CD4-positive, alpha-beta memory T cell (primary cell): ENCODE measurements around the gene COL27A1. TPM values are rescaled to one million over a fixed set of nuclear protein-coding genes. Genes with fewer than 3 reads are reported as not detected.

ENCODE experiments used
- CTCF ChIA-PET: fragments of 350-600 bp; sonication (Branson Sonifier 250); formaldehyde crosslinking; loops from one replicate; lab custom pipeline; 2021; ENCODE audit warnings: inconsistent platforms; ENCODE audit not compliant: partially characterized antibody; lab: Charles Lee
- POLR2A ChIA-PET: fragments of 350-600 bp; sonication (Branson Sonifier 250); formaldehyde crosslinking; loops from one replicate; lab custom pipeline; 2021; ENCODE audit not compliant: partially characterized antibody; lab: Charles Lee
- DNase-seq, 5 donors: peaks; one replicate each; pipeline versions ENCODE4 v3.0.0 to v3.0.0-alpha.2; 2020 to 2022; ENCODE audit warnings: mixed read lengths in 1 of 5
- H3K27ac ChIP-seq: one replicate; pipeline ENCODE4 v1.7.0; 2013; ENCODE audit warnings: low read depth, low read length
- H3K27me3 ChIP-seq: 2 replicates; pipeline ENCODE4 v1.7.0; 2013; ENCODE audit warnings: mild to moderate bottlenecking, low read length, moderate library complexity; ENCODE audit not compliant: insufficient read depth
- H3K36me3 ChIP-seq: 2 replicates; pipeline ENCODE4 v1.7.0; 2013; ENCODE audit warnings: mild to moderate bottlenecking, low read length, moderate library complexity; ENCODE audit not compliant: insufficient read depth
- H3K4me1 ChIP-seq: 2 replicates; pipeline ENCODE4 v1.7.0; 2013; ENCODE audit warnings: mild to moderate bottlenecking, low read length, moderate library complexity; ENCODE audit not compliant: insufficient read depth
- H3K4me3 ChIP-seq, 2 donors: one replicate each; pipeline ENCODE4 v1.7.0; 2013; ENCODE audit warnings: low read length in 2 of 2, mild to moderate bottlenecking in 1 of 2
- H3K9me3 ChIP-seq, 2 donors: one replicate each; pipeline ENCODE4 v1.7.0; 2013; ENCODE audit warnings: low read length in 2 of 2, control low read depth in 1 of 2; ENCODE audit not compliant: control insufficient read depth in 1 of 2
- H3K27ac Mint-ChIP-seq, 7 donors: one replicate each; pipeline ENCODE4 v1.8.0; 2020 to 2021; ENCODE audit warnings: mixed read lengths in 7 of 7, mild to moderate bottlenecking in 6 of 7, inconsistent platforms in 3 of 7, moderate library complexity in 3 of 7
- H3K27me3 Mint-ChIP-seq, 2 donors: one replicate each; pipeline ENCODE4 v1.8.0; 2020 to 2021; ENCODE audit warnings: mixed read lengths in 2 of 2
- H3K36me3 Mint-ChIP-seq, 2 donors: one replicate each; pipeline ENCODE4 v1.8.0; 2020 to 2021; ENCODE audit warnings: mixed read lengths in 2 of 2, inconsistent platforms in 1 of 2, mild to moderate bottlenecking in 1 of 2
- H3K4me1 Mint-ChIP-seq, 4 donors: one replicate each; pipeline ENCODE4 v1.8.0; 2020 to 2021; ENCODE audit warnings: mixed read lengths in 4 of 4, mild to moderate bottlenecking in 1 of 4
- H3K4me3 Mint-ChIP-seq, 8 donors: one replicate each; pipeline ENCODE4 v1.8.0; 2020 to 2021; ENCODE audit warnings: mixed read lengths in 8 of 8, mild to moderate bottlenecking in 7 of 8, moderate library complexity in 6 of 8, inconsistent platforms in 3 of 8
- H3K9me3 Mint-ChIP-seq, 8 donors: one replicate each; pipeline ENCODE4 v1.8.0; 2020 to 2021; ENCODE audit warnings: mixed read lengths in 8 of 8, mild to moderate bottlenecking in 5 of 8, inconsistent platforms in 3 of 8, moderate library complexity in 1 of 8
- intact Hi-C: fragments of 100-400 bp; cut with micrococcal nuclease; formaldehyde crosslinking; loops from one replicate; pipeline ENCODE4 v1.15.1; 2023
- polyA plus RNA-seq, 2 donors: library from polyadenylated mRNA; unstranded; fragments of 300-500 nt; fragmentation: Illumina TruSeq; gene quantifications; one replicate each; pipeline ENCODE4 v1.2.3, GENCODE V29; 2021
- total RNA-seq, 2 experiments: library from RNA; stranded (reverse); gene quantifications; one replicate each; pipeline ENCODE4 v1.2.3, GENCODE V29; 2021

COL27A1 gene
- total and polyA plus RNA-seq, 4 experiments from 2014 or later, result 1.3 TPM; not detected in 2

DNA sequence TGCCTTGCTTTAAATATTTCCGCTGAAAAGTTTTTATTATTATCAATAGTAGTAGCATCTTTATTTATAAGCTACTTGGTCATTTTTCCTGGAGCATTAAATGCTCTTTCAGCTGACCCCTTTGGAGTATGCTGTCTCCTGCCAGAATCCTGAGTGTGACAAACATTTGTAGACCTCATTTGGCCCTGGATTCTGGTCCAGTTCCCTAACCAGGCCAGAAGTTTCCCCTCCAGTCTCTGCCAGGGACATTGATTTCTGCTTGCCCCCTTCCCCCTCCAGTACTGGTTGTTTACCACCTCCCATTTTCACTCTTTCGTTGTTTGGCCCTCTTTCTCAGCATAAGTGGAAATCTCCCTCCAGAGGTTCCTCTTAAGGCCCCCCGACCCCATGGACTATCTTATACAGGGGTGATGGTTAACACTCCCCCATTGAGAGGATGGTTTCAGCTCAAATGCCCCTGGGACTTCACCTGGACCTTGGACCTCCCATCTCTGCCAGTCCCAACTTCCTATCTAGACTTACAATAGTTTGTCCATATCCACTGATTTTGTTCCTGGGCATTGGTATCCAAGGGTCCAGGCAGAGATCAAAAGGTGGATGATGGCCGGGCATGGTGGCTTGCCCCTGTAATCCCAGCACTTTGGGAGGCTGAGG lies 24.6 kb upstream of the COL27A1 start:
- DNase-seq, result no peak
- Mint-ChIP-seq H3K4me1 (no peaks in the 10 kb centered on the region), H3K9me3 (peaks cover 0 to 16% (median 12%) of the 10 kb centered on the region in 8 donors), H3K27ac (no peak overlapping the region), H3K36me3 (no peaks in the 10 kb centered on the region), H3K4me3 (no peak overlapping the region), H3K27me3 (peaks cover 16 to 21% of the 10 kb centered on the region in 2 donors)
- ChIA-PET CTCF (no interaction called here), POLR2A (no interaction called here)
- Histone ChIP-seq H3K27me3 (no peaks in the 10 kb centered on the region), H3K27ac (no peak overlapping the region), H3K4me3 (no peak overlapping the region), H3K9me3 (peaks cover 0 to 4% of the 10 kb centered on the region in 2 donors), H3K36me3 (no peaks in the 10 kb centered on the region), H3K4me1 (no peaks in the 10 kb centered on the region)
- intact Hi-C loops, result no loop called here

DNA sequence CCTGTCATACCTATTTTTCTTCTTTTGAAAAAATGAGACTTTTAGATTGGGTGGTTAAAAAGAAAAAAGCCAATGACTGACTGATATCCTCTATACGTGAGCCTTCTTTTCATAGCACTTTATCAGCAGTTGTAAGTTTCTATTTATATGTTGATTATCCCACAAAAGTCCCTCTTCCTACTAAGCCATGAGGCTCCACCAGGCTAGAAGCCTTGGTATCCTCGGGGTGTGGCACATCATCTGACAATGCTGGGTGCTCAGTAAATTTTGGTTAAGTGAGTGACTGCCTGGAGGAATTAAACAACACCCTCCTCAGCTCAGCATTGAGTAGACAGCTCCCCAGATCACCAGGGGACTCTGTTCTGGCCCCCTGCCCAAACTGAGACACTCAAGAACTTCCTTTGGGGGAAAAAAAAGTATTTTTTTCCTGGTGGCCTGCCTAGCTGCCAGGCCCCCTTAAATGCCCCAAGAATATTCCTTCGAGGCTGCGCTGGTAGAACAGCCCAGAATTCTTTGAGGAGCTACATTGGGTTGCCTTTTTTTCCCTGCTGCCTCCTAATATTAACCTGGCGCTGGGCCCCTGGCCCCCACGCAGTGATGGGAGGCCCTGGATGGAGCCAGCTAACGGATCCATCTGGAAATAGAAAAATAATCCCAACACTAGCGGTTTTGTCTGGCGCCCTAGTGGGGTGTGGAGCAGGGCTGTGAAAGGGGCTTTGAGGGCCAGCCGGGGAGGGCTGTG lies 23.4 kb upstream of the COL27A1 start:
- POLR2A ChIA-PET, result no interaction called here
- intact Hi-C loops, result no loop called here
- Histone ChIP-seq H3K27ac (no peak overlapping the region), H3K27me3 (no peaks in the 10 kb centered on the region), H3K4me3 (no peak overlapping the region), H3K4me1 (no peaks in the 10 kb centered on the region), H3K36me3 (no peaks in the 10 kb centered on the region), H3K9me3 (peaks cover 0 to 4% of the 10 kb centered on the region in 2 donors)
- CTCF ChIA-PET, result no interaction called here
- Mint-ChIP-seq H3K9me3 (peaks cover 0 to 15% (median 12%) of the 10 kb centered on the region in 8 donors), H3K36me3 (no peaks in the 10 kb centered on the region), H3K27me3 (peaks cover 16 to 24% of the 10 kb centered on the region in 2 donors), H3K27ac (no peak overlapping the region), H3K4me1 (no peaks in the 10 kb centered on the region), H3K4me3 (no peak overlapping the region)
- DNase-seq, result no peak

DNA sequence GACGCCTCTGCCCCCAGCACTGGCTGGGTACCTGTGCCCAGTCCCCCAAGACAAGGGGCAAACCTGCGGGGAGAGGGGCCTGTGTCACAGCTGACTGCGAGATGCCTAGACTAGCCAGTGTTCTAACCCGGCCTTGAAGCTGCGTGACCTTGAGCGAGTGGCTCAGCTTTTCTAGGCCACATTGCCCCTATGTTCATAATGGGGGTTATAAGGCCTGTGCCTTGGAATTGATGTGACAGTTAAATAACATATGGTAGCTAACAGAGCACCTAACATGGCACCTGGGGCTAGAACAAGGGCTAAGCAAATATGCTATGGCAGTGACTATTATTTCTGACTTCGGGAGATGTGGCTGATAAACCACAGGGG lies 22.8 kb upstream of the COL27A1 start:
- Histone ChIP-seq H3K4me1 (no peaks in the 10 kb centered on the region), H3K4me3 (no peak overlapping the region), H3K36me3 (no peaks in the 10 kb centered on the region), H3K9me3 (peaks cover 0 to 1% of the 10 kb centered on the region in 2 donors), H3K27me3 (no peaks in the 10 kb centered on the region), H3K27ac (no peak overlapping the region)
- peaks cover 14 to 27% of the 10 kb centered on the region in 2 donors for H3K27me3 Mint-ChIP-seq
- H3K4me3 Mint-ChIP-seq, result no peak overlapping the region
- peaks cover 0 to 10% (median 7%) of the 10 kb centered on the region in 8 donors for H3K9me3 Mint-ChIP-seq
- H3K27ac Mint-ChIP-seq, result no peak overlapping the region
- POLR2A ChIA-PET, result no interaction called here
- H3K36me3 Mint-ChIP-seq, result no peaks in the 10 kb centered on the region
- DNase-seq, result no peak
- intact Hi-C loops, result no loop called here
- CTCF ChIA-PET, result no interaction called here
- H3K4me1 Mint-ChIP-seq, result no peaks in the 10 kb centered on the region

DNA sequence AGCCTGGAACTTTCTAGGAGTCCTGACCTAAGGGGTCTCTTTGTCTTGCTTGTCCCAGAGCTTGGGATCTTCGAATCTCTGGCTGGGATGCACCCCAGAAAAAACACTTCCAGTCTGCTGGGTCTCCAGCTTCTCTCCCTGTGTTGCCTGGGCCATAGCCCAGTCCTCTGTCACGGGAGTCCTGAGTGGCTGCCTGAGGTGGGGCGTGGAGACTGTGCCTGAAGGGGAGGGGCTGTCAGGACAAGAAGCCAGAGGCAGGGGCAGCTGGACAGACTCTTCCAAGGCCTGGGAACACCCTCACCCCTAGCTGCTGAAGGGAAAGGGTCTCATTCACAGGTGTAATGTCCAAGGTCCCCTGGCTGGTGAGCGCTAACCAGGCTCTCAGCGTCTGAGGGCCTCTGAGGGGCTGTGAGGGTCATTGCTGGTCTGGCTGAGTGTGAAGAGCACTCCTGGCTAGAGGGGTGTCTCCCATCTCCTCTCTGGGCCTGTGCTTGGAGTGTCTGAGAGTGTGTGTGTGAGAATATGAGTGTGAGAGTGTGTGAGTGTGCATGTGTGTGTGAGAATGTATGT lies 20.4 kb upstream of the COL27A1 start:
- H3K4me1 Mint-ChIP-seq, result no peaks in the 10 kb centered on the region
- no peaks in the 10 kb centered on the region for H3K36me3 Mint-ChIP-seq
- H3K4me3 ChIP-seq, result no peak overlapping the region
- H3K27me3 Mint-ChIP-seq, result peaks cover 6 to 26% of the 10 kb centered on the region in 2 donors
- H3K4me3 Mint-ChIP-seq, result no peak overlapping the region
- CTCF ChIA-PET, result no interaction called here
- H3K9me3 Mint-ChIP-seq, result peaks cover 0 to 3% (median 0%) of the 10 kb centered on the region in 8 donors
- no peak for DNase-seq
- H3K27ac Mint-ChIP-seq, result no peak overlapping the region
- H3K27me3 ChIP-seq, result no peaks in the 10 kb centered on the region
- H3K4me1 ChIP-seq, result no peaks in the 10 kb centered on the region
- POLR2A ChIA-PET, result no interaction called here
- H3K36me3 ChIP-seq, result no peaks in the 10 kb centered on the region
- no peak overlapping the region for H3K27ac ChIP-seq
- intact Hi-C loops, result no loop called here
- H3K9me3 ChIP-seq, result no peaks in the 10 kb centered on the region

DNA sequence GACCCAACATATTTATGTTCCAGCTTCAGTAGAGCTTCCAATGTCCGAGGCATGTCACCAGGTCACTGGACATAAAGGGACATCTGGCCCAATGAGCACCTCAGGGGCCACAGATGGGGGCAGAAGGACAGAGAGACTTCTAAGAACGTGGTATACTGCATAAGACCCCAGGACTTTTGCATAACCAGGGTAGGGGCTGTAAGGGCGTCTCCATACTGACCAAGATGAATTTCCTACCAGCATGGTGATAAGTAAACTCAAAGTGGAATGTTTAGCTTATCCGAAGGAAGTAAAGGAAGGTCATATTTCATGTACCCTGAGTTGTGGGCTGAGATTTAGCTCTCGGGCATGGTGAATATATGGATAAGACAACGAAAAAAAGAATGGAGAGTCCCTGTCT lies 17.5 kb upstream of the COL27A1 start:
- DNase-seq, result no peak
- intact Hi-C loops, result no loop called here
- peaks cover 0 to 3% (median 0%) of the 10 kb centered on the region in 8 donors for H3K9me3 Mint-ChIP-seq
- CTCF ChIA-PET, result no interaction called here
- Histone ChIP-seq H3K4me1 (no peaks in the 10 kb centered on the region), H3K27me3 (no peaks in the 10 kb centered on the region), H3K4me3 (no peak overlapping the region), H3K27ac (no peak overlapping the region), H3K36me3 (no peaks in the 10 kb centered on the region), H3K9me3 (no peaks in the 10 kb centered on the region)
- H3K4me1 Mint-ChIP-seq, result no peaks in the 10 kb centered on the region
- POLR2A ChIA-PET, result no interaction called here
- peaks cover 10 to 27% of the 10 kb centered on the region in 2 donors for H3K27me3 Mint-ChIP-seq
- no peak overlapping the region for H3K4me3 Mint-ChIP-seq
- no peaks in the 10 kb centered on the region for H3K36me3 Mint-ChIP-seq
- no peak overlapping the region for H3K27ac Mint-ChIP-seq

DNA sequence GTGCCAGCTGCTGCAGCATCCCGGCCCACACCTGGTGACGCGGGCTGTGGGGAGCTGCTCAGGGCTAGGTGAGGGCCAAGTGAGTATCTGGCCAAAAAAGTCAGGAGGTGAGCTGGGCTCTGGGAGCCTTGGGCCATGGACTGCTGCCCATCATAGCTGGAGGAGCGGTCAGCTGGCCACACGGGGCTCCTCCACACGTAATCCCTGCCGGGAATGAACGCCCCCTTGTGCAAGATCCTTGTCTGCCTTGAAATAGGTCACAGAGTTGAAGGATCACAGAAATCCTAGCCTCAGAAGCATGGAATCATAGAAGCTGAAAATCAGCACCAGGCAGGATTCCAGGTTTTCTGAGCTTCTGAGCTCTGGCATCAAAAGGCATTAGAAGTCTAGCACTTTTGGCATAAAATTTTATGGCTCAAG lies 16.8 kb upstream of the COL27A1 start:
- Mint-ChIP-seq H3K36me3 (no peaks in the 10 kb centered on the region), H3K27me3 (peaks cover 10 to 28% of the 10 kb centered on the region in 2 donors), H3K4me3 (no peak overlapping the region), H3K27ac (no peak overlapping the region), H3K9me3 (peaks cover 0 to 3% (median 0%) of the 10 kb centered on the region in 8 donors), H3K4me1 (no peaks in the 10 kb centered on the region)
- CTCF ChIA-PET, result interaction anchor here (2.2 kb wide), 1 partner anchor 16 kb away, joined by 7 read pairs; the partner anchor contains the start of gene COL27A1
- POLR2A ChIA-PET, result no interaction called here
- no peaks in the 10 kb centered on the region for H3K9me3 ChIP-seq
- no peak overlapping the region for H3K27ac ChIP-seq
- intact Hi-C loops, result no loop called here
- no peaks in the 10 kb centered on the region for H3K27me3 ChIP-seq
- no peak overlapping the region for H3K4me3 ChIP-seq
- H3K36me3 ChIP-seq, result no peaks in the 10 kb centered on the region
- no peak for DNase-seq
- no peaks in the 10 kb centered on the region for H3K4me1 ChIP-seq

DNA sequence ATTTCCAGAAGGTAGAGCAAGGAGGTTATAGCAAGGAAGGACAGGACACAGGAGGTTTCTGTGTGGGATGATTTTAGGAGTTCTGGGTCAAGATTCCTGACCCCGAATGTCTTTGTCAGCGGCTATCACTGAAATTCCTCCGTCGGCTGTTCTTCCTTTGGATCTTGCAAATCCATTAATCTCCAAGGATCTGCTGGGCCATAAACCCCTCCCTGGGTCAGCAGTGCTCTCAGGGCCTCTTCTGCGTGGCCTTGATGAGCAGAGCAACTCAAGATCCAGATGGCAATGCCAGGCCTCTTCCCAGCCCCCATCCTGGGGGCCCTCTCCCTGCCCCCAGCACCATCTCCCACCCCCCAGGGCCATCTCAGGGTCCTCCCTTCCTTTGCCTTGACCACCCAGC lies 16.3 kb upstream of the COL27A1 start:
- no peak for DNase-seq
- H3K27ac ChIP-seq, result no peak overlapping the region
- CTCF ChIA-PET, result interaction anchor here (2.2 kb wide), 1 partner anchor 16 kb away, joined by 7 read pairs; the partner anchor contains the start of gene COL27A1
- intact Hi-C loops, result no loop called here
- Mint-ChIP-seq H3K4me1 (no peaks in the 10 kb centered on the region), H3K9me3 (peaks cover 0 to 2% (median 0%) of the 10 kb centered on the region in 8 donors), H3K4me3 (no peak overlapping the region), H3K36me3 (no peaks in the 10 kb centered on the region), H3K27me3 (peaks cover 13 to 29% of the 10 kb centered on the region in 2 donors), H3K27ac (no peak overlapping the region)
- no peak overlapping the region for H3K4me3 ChIP-seq
- POLR2A ChIA-PET, result no interaction called here
- no peaks in the 10 kb centered on the region for H3K36me3 ChIP-seq
- H3K4me1 ChIP-seq, result no peaks in the 10 kb centered on the region
- no peaks in the 10 kb centered on the region for H3K27me3 ChIP-seq
- H3K9me3 ChIP-seq, result no peaks in the 10 kb centered on the region
